Neural progenitor cell (in vitro differentiated cells): ENCODE data around the gene ISM2. TPM values are rescaled to one million over a fixed set of nuclear protein-coding genes. Genes with fewer than 3 reads are reported as not detected.

Experiments
- DNase-seq: peaks from one replicate; pipeline ENCODE4 v3.0.0-alpha.2; 2016; ENCODE audit warnings: low spot score
- H2AFZ ChIP-seq: fragments of 200-600 bp; sonication (generic); replicated peaks from 2 replicates; pipeline ENCODE4 v1.6.1; 2016; ENCODE audit warnings: antibody characterized with exemption
- H3F3A ChIP-seq: fragments of 200-600 bp; sonication (generic); 2 replicates; pipeline ENCODE4 v1.6.1; 2016; ENCODE audit warnings: antibody characterized with exemption, low read depth
- H3K27ac ChIP-seq: fragments of 200-600 bp; sonication (generic); 2 replicates; pipeline ENCODE4 v1.5.1; 2016; ENCODE audit warnings: mild to moderate bottlenecking
- H3K27me3 ChIP-seq: fragments of 200-600 bp; sonication (generic); 2 replicates; pipeline ENCODE4 v1.6.1; 2016; ENCODE audit warnings: mild to moderate bottlenecking, moderate library complexity
- H3K36me3 ChIP-seq: fragments of 200-600 bp; sonication (generic); 2 replicates; pipeline ENCODE4 v1.5.1; 2016
- H3K4me1 ChIP-seq: fragments of 200-600 bp; sonication (generic); 2 replicates; pipeline ENCODE4 v1.6.1; 2016; ENCODE audit warnings: mixed run types
- H3K4me2 ChIP-seq: fragments of 200-600 bp; sonication (generic); 2 replicates; pipeline ENCODE4 v1.6.1; 2016
- H3K4me3 ChIP-seq: fragments of 200-600 bp; sonication (generic); 2 replicates; pipeline ENCODE4 v1.5.1; 2016
- H3K79me2 ChIP-seq: fragments of 200-600 bp; sonication (generic); 2 replicates; pipeline ENCODE4 v1.6.1; 2016; ENCODE audit warnings: low read depth
- H3K9ac ChIP-seq: fragments of 200-600 bp; sonication (generic); 2 replicates; pipeline ENCODE4 v1.6.1; 2016
- H3K9me3 ChIP-seq: fragments of 200-600 bp; sonication (generic); 2 replicates; pipeline ENCODE4 v1.5.1; 2016; ENCODE audit warnings: low read depth
- H4K20me1 ChIP-seq: fragments of 200-600 bp; sonication (generic); 2 replicates; pipeline ENCODE4 v1.6.1; 2016; ENCODE audit warnings: low read depth
- H3K27ac Mint-ChIP-seq: 3 replicates; pipeline ENCODE4 v1.8.0; 2021; ENCODE audit warnings: mixed read lengths
- H3K27me3 Mint-ChIP-seq: 2 replicates; pipeline ENCODE4 v1.8.0; 2022; ENCODE audit warnings: low read depth, mild to moderate bottlenecking, inconsistent platforms, moderate library complexity, mixed read lengths; ENCODE audit not compliant: insufficient read depth
- H3K36me3 Mint-ChIP-seq: 3 replicates; pipeline ENCODE4 v1.8.0; 2021; ENCODE audit warnings: mixed read lengths
- H3K4me1 Mint-ChIP-seq: 3 replicates; pipeline ENCODE4 v1.8.0; 2021; ENCODE audit warnings: mixed read lengths
- H3K4me3 Mint-ChIP-seq: 3 replicates; pipeline ENCODE4 v1.8.0; 2021; ENCODE audit warnings: mild to moderate bottlenecking, moderate library complexity, mixed read lengths
- H3K9me3 Mint-ChIP-seq: 3 replicates; pipeline ENCODE4 v1.8.0; 2020; ENCODE audit warnings: mixed read lengths
- EZH2 ChIP-seq: fragments of 200-600 bp; sonication (generic); IDR thresholded peaks from 2 replicates; pipeline ENCODE4 v1.6.1; 2017; ENCODE audit warnings: antibody characterized with exemption, mild to moderate bottlenecking, moderate library complexity
- EZH2phosphoT487 ChIP-seq: fragments of 200-600 bp; sonication (generic); IDR thresholded peaks from 2 replicates; pipeline ENCODE4 v1.6.1; 2017; ENCODE audit warnings: antibody characterized with exemption
- total RNA-seq: library from RNA; depleted of rRNA; stranded (reverse); fragments of >200 nt; gene quantifications from 2 replicates; pipeline ENCODE4 v1.2.3, GENCODE V29; 2015; ENCODE audit warnings: low replicate concordance
- TF ChIP-seq, protein P1 (sequence below): fragments of 200-600 bp; sonication (generic); IDR thresholded peaks from 2 replicates; pipeline ENCODE4 v1.5.1; 2017; ENCODE audit warnings: antibody characterized with exemption, mild to moderate bottlenecking

The ISM2 gene
- total RNA-seq, 1 donor from 2014 or later, result 0.07 TPM

GRCh38 chr14:77474479-77475177 is 24.0 kb downstream of the ISM2 start:
- H3K79me2 ChIP-seq, result no peaks in the 10 kb centered on the region
- H4K20me1 ChIP-seq, result no peaks in the 10 kb centered on the region
- peaks cover 2% of the 10 kb centered on the region for H3K4me1 ChIP-seq
- no peak overlapping the region for H3K4me3 ChIP-seq
- DNase-seq, result no peak
- H3K36me3 ChIP-seq, result no peaks in the 10 kb centered on the region
- Mint-ChIP-seq H3K27me3 (peaks cover 8% of the 10 kb centered on the region), H3K36me3 (no peaks in the 10 kb centered on the region), H3K27ac (no peak overlapping the region), H3K4me3 (no peak overlapping the region), H3K4me1 (no peaks in the 10 kb centered on the region), H3K9me3 (no peaks in the 10 kb centered on the region)
- TF ChIP-seq, protein P1, sequence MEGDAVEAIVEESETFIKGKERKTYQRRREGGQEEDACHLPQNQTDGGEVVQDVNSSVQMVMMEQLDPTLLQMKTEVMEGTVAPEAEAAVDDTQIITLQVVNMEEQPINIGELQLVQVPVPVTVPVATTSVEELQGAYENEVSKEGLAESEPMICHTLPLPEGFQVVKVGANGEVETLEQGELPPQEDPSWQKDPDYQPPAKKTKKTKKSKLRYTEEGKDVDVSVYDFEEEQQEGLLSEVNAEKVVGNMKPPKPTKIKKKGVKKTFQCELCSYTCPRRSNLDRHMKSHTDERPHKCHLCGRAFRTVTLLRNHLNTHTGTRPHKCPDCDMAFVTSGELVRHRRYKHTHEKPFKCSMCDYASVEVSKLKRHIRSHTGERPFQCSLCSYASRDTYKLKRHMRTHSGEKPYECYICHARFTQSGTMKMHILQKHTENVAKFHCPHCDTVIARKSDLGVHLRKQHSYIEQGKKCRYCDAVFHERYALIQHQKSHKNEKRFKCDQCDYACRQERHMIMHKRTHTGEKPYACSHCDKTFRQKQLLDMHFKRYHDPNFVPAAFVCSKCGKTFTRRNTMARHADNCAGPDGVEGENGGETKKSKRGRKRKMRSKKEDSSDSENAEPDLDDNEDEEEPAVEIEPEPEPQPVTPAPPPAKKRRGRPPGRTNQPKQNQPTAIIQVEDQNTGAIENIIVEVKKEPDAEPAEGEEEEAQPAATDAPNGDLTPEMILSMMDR, result no peak
- TF ChIP-seq EZH2phosphoT487 (no peak), EZH2 (no peak)
- peaks cover 1% of the 10 kb centered on the region for H3F3A ChIP-seq
- no peak overlapping the region for H3K9ac ChIP-seq
- no peak overlapping the region for H3K4me2 ChIP-seq
- no peaks in the 10 kb centered on the region for H3K9me3 ChIP-seq
- H2AFZ ChIP-seq, result no peak overlapping the region
- no peak overlapping the region for H3K27ac ChIP-seq
- H3K27me3 ChIP-seq, result no peaks in the 10 kb centered on the region

GRCh38 chr14:77473921-77474320 is 24.7 kb downstream of the ISM2 start:
- H3K9me3 Mint-ChIP-seq, result no peaks in the 10 kb centered on the region
- Histone ChIP-seq H3K4me2 (no peak overlapping the region), H2AFZ (no peak overlapping the region), H3K9me3 (no peaks in the 10 kb centered on the region), H3K4me1 (peaks cover 2% of the 10 kb centered on the region), H3K79me2 (no peaks in the 10 kb centered on the region), H3K4me3 (no peak overlapping the region), H3K27ac (no peak overlapping the region), H3K27me3 (no peaks in the 10 kb centered on the region), H3K9ac (no peak overlapping the region), H3F3A (peaks cover 8% of the 10 kb centered on the region), H4K20me1 (no peaks in the 10 kb centered on the region), H3K36me3 (no peaks in the 10 kb centered on the region)
- peaks cover 5% of the 10 kb centered on the region for H3K36me3 Mint-ChIP-seq
- H3K4me3 Mint-ChIP-seq, result no peak overlapping the region
- H3K4me1 Mint-ChIP-seq, result no peaks in the 10 kb centered on the region
- no peak overlapping the region for H3K27ac Mint-ChIP-seq
- TF ChIP-seq EZH2phosphoT487, result no peak
- TF ChIP-seq, protein P1, result no peak
- no peak for TF ChIP-seq EZH2
- peaks cover 8% of the 10 kb centered on the region for H3K27me3 Mint-ChIP-seq
- no peak for DNase-seq

DNA sequence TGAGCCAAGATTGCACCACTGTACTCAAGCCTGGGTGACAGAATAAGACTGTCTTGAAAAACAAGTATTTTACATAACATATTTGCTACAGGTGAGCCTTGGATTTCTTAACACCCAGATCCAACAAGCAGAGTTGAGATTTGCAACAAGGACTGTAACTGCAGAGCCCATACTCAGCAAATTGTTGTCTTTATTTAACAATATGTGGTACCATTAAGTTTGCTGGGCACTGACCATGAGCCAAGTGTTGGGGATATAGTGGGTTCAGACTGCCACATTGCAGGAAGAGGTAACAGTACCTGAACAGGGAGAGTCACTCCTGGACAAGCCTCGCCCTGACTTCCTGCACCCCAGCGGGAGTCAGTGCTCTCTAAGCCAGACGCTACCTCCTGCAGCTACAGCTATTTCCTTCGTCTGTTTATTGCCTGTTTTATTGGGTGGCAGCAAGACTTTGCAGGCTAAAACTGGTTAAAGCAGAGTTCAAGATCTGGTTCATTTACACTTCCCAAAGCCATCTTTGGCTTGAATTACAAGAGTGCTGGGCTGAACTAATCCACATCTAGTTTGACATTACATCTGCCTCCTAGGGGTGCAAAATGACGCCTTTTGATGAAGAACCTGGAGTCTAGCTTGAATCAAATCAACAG is 28.3 kb downstream of the ISM2 start:
- Histone ChIP-seq H3K4me1 (peaks cover 2% of the 10 kb centered on the region), H3K9ac (no peak overlapping the region), H3K79me2 (no peaks in the 10 kb centered on the region), H3F3A (peaks cover 9% of the 10 kb centered on the region), H3K27me3 (no peaks in the 10 kb centered on the region), H3K4me2 (no peak overlapping the region), H3K27ac (no peak overlapping the region), H3K4me3 (no peak overlapping the region), H4K20me1 (no peaks in the 10 kb centered on the region), H3K9me3 (no peaks in the 10 kb centered on the region), H3K36me3 (no peaks in the 10 kb centered on the region), H2AFZ (no peak overlapping the region)
- DNase-seq, result no peak
- peaks cover 19% of the 10 kb centered on the region for H3K36me3 Mint-ChIP-seq
- no peaks in the 10 kb centered on the region for H3K4me1 Mint-ChIP-seq
- peaks cover 6% of the 10 kb centered on the region for H3K27me3 Mint-ChIP-seq
- TF ChIP-seq, protein P1, result no peak
- TF ChIP-seq EZH2phosphoT487 (no peak), EZH2 (no peak)
- H3K4me3 Mint-ChIP-seq, result no peak overlapping the region
- no peaks in the 10 kb centered on the region for H3K9me3 Mint-ChIP-seq
- peak overlapping the region; percentile 63 for H3K27ac Mint-ChIP-seq
